NCI-H2081 (cell line): ENCODE measurements around the gene SCIN.
"Not testable (repeated sequence)": the region's sequence is repeated elsewhere in the genome, so short reads cannot be mapped to it uniquely, and the experiment has no call there.

Experiments used
- DNase-seq, 2 experiments: peaks; one replicate each; lab custom pipeline; 2025; lab: John Stamatoyannopoulos, UW

The SCIN gene

DNA sequence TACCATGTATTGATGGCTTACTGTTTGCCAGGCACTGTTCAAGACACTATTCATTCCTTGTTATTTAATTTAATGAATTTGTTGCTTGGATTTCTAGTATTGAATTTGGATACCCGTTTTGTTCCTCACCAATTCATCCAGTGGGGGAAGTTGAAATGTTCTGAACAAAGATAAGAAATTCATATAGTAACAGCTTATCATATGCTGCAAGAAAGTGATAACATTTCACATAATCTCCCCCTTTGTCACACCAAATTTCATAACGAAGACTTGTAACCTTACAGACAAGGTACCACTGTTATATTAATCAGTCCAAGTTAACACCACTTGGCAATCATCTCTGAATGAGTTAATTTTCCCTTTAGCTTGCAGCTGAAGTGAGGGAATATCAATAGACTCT is 42.1 kb downstream of the SCIN start:
- no peak for DNase-seq

DNA sequence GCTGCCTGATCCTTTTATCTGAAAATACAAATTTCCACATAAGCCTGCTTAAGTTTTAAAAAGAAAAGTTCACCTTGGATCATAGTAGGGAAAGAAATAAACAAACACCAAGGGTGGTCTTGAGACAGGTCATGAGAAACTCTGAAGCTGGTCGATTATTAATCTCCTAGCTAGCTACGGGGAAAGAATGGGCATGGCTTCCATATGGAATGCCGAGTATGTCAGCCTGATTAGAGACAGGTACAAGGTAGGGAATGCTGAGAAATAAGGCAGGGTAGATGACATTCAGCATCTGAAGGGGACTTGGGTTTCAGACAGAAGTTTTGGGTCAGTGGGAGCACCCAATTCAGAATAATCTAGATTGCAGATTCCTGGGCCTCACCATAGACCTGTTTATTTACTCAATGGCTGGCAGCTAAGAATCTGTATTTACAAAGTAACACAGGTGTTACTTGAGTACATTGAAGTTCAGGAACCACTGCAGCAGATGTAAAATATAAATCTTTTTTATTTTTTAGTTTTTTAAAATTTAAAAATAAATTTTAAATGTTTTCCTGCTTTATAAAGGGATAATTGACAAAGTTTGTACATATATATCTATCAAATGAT is 49.0 kb downstream of the SCIN start:
- no peak for DNase-seq

DNA sequence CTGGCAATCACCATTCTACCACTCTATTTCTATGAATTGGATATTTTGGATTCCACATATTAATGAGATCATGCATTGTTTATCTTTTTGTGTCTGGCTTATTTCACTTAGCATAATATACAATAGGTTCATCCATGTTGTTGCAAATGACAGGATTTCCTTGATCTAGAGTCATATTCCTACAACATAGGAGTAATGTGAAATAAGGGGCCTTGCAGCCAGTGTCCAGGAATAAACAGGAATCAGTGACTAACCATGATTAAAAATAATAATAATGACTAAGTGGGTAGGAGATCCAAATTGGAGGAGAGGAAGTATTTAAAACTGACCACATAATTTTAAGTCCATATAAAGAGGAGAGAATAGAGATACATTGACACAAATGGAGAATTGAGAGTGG is 49.9 kb downstream of the SCIN start:
- DNase-seq = no peak

DNA sequence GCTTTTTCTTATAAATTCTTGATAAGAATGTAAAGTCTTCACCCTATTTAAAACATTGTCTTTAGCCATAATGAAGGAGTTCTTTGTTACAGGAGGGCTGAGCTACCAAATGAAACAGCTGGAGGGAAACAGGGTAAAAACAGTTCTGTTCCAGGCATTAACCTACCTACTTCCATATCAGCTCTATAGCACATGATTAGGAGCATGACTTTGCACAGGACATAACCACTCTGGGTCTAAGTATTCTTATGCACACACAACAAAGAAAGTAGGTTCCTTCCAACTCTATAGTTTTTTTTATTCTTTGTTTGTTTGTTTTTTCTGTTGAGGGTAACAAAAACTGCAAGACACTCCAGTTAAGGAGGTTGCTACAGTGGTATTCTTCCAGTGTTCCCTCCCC is 52.7 kb downstream of the SCIN start:
- no peak for DNase-seq

DNA sequence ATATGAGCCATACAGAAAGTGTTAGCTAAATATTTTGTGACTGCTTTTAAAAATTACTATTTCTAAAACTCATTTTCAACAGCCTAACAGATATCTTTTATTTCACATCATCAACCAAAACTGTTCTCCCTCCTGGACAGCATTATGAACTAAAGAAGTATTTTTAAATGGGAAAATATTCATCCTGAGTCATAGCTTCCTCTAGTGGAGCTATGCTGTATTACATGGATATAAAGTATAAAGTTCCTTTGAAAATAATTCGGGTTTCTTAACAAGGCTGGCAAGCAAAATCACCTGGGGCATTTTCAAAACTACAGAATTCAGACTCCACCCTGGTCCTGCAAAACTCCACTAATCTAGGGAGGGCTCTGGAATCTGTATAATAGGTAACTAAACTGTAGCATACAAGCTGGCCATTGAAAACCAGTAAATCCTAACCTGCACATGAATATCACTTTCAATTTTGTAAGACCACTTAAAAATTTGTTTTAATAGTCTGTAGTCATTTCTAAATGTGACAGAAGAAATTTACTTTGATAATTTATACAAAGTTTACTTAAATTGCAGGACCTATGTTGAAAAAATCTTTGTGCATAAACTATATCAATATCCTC is 53.5 kb downstream of the SCIN start:
- DNase-seq = peak in 1 of 2 experiments; percentile 66

DNA sequence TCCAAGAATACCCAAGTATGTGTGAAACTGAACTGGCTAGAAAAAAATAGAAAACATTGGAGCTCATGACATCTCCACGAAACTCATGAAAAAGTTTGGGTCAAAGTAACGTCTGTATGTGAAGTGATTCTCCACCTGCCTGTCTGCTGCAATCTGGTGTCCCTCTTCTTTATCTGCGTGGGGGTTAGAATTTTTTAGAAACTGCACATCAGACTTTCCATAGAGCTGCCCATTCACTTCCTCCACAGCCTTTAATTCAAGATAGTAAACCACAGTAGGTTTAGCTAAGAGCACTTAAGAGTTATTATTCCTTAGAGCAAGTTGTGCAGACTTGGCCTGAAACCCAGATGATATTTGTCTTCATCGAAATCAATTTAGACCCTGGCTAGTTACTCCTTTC is 55.3 kb downstream of the SCIN start:
- no peak for DNase-seq

DNA sequence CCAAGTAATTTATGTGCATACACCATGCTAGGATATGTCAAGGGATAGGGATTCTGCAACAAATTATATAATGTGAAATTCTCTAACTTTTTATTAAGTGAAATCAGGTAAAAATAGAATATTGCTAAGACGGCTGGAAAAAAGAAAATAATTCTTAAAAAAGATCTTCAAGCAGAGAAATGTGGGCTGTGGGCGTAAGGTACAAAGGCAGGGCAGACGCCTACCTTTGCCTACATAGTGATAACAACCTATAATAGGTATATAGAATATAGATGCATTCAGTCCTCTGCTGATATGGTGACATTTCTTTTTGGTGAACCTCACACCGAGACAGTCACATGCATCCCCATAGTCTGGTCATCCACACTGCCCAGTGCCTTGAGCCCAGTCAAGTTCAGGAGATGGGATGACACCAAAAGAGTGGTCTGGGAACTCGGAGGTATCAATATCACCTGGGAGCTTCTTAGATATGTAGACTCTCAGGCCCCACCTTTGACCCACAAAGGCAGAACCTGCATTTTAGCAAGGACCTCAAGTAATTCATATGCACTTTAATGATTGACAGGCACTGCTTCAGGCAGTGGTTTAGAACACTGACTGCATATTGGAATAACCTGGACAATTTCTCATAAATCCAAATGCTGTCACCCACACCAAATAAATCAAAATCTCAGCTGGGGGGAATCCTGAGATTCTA is 59.4 kb downstream of the SCIN start:
- no peak for DNase-seq

DNA sequence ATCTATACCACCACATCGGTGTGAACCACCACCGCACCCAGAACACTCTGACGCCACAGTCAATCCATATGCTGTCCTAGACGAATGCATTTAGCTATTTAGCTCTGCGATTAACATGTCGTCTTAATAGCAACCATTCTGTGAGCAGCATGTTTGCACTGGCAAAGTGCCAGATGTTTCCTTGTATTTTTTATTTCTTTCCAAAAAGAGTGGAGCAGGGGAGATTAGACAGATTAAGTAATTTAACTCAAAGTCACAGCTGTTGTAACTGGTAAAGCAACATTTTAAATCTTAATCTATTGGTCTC is 59.9 kb downstream of the SCIN start:
- peak; percentile 54 to 90 for DNase-seq

DNA sequence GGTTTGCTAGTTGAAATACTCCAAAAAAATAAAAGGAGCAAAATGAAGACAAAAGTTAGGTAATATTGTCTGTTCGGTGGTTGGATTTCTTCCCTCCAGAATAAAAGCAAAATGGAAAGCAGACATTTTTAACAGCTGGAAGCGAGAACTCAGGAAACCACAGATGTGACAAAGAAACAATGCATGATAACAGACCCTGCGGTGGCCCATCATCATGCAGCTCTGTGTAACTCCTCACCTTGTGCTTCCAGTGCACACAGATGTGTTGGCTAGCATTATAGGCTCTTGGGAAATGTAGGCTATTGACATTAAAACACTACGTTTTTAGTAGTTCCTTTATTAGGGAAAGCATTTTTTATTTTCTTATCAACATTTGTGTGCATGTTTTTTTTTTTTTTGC is 63.1 kb downstream of the SCIN start:
- no peak for DNase-seq

DNA sequence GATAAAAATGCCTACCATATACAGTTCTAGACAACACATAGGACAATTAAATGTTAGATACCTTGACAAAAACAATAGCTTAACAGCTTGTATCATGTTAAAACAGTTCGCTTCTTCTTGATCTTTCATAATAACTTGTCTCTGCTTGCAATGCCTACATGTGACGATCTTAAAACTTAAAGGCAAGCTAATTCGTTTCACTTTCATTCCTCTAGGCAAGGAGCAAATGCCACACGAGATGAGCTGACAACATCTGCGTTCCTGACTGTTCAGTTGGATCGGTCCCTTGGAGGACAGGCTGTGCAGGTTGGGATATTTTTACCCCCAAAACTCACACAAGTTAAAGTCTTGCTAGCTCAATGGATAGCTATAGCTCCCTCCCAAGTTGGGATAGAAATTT is 65.3 kb downstream of the SCIN start:
- DNase-seq = no peak

DNA sequence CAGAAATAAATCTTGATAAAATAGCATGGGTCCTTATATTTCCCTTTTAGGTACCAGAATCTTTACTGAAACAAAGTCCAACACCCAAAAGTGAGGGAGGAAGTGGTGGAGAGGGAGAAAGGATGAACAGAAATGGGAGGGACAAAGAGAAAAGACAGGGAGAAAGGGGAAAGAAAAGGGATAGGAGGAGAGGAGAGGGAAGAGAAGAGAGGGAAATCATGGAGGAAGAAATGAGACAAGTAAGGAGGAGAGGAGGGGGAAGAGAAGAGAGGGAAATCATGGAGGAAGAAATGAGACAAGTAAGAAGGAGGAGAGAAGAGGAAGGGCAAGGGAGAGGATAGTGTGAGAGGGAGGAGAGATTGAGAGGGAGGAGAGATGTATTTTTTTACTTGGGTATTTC is 66.8 kb downstream of the SCIN start:
- DNase-seq = no peak

DNA sequence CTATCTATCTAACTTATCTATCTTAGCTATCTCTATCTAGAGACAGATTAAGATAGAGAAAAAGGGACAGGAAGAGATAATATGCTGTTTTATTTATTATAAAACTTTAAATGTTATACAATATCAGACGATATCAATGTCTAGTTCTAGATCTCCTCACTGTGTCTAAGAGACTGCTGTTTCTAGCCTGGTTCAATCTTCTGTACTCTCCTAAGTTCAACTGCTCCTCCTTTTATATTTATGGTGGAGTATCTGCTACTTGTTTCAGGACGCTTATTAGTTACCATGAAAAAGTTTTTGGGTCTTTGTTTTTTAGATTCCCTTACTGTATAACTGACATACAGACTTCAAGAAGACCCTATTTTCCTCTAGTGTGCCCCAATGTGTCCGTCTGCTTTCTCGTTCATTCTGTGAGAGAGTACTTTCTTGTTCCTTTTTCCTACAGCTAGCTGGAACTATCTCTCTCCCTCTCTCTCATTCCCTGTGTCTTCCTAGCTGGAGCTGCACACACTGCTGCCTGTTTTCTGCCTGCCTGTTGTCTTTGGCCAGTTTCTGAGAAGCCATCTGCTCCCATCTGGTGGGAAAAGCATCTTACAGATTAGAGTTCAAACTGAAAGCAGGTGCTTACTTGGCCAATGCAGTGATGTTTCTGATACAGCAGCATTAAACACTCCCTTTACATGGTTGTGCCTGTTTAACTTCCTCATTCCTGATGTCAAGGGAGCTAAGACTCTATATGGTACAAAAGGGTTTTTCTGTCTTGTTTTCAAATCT is 67.5 kb downstream of the SCIN start:
- no peak for DNase-seq

DNA sequence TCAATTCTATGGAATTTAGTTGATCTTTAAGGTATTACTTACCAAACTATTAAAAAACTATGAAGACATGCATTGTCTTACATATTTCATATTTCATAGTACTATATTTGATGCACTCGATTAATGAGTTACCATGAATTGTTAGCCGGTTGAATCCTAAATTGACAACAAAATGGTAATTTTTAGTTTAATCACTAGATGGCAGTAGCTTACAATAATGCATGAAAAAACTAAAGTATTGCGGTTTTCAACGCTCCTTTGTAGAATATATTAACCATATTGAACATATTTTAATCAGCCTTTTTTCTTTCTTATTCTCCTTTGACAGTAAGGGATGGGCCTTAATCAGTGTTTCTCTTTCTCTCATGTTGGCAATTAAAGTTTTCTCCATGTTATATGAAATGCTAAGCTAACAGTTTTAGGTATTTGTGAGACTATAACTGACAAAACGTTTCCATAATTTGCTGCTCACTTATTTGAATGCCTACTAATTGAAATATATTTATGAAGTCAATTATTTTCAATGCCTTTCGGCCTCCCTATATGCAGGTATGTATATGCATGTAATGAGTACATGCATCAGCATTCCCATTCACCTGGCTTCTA is 68.4 kb downstream of the SCIN start:
- peak; percentile 28 to 46 for DNase-seq

DNA sequence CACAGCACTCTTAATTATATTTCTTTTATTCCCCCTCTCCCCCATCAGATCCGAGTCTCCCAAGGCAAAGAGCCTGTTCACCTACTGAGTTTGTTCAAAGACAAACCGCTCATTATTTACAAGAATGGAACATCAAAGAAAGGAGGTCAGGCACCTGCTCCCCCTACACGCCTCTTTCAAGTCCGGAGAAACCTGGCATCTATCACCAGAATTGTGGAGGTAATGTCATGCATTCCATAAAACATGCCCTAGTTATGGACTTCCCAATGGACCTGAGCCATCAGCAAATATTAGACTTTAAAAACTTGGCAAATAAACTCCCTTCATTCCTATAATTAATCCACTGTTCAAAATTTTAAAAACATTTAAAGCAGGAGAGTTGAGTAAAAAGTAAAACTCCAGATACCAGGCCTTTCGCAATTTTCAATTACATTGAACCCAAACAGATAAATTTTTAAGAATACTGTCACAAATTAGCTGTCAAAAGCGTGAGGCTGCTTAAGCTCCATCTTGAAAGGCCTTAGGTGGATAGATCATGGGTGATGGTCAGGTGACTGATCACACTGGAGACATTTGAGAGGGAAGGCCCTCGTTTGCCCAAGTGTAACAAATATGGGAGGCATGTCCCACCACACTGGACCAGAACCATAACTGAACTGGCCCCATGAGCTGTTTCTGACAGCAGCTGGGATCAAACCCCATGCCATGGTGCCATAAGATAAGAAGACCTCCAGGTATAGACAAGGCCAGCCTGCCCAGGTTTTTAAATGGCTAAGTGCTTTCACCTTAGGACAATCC is 70.0 kb downstream of the SCIN start:
- no peak for DNase-seq

DNA sequence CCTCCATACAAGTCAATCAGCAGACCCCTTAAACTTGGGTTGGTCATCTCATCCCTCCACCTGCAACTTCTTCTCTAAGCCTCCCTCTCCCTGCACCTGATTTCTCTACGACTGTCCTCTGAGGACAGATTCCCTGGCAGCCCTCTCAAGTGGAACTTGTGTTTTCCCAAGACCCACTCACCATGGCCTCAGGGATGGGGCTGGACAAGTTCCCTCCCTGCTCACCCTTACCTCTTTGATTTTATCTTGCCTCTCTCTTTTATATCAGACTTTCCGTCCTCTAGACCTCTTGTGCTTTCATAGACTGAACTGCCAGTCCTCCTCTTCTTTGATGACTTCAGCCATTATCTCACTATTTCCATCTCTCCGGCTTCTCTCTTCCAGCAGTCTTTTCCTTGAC is 70.7 kb downstream of the SCIN start:
- no peak for DNase-seq

DNA sequence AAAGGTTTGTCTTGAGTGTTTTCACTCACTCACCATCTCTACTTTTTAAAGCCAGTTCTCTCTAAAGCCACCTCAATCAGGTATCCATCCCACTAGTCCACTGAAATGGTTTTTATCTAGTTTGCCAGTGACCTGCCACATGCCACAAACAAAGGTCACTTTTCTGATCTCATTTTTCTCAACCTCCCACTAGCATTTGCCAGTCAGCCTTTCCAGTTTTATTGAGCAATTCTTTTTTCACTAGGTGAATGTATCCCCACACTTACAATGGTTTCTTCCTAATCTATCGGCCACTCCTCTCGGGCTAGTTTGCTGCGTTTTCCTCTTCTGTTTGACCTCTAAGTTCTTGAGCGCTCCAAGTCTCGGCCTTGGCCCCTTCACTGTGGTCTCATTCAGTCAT is 72.0 kb downstream of the SCIN start:
- DNase-seq = no peak

DNA sequence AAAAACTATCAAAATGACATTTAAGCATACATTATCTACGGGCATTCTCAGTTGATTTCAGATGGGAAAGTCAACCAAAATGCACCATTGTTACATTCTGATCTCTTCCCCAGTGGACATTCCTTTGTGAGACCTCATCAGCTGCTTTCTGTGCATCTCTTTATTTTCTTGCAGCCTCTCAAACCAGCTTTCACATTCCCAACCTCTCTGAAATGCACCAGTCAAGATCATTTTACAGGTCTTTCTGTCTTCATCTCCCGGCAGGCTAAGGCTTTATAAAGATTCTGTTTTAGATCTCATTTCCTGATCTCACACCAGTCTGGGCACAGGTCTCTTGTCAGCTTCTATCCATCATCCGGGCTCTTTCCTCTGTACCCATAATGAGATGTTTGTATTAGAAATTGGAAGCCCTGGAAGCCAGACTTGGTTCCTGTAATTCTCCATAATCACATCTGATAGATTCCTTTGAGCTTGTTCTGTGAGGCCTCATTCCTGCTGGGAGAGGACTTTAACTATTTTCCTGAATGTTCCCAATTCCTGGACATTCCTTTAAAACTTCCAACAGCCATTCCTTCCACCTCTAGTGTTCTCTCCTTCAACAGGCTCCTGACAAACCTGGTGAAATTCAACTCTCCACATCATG is 72.6 kb downstream of the SCIN start:
- no peak for DNase-seq

DNA sequence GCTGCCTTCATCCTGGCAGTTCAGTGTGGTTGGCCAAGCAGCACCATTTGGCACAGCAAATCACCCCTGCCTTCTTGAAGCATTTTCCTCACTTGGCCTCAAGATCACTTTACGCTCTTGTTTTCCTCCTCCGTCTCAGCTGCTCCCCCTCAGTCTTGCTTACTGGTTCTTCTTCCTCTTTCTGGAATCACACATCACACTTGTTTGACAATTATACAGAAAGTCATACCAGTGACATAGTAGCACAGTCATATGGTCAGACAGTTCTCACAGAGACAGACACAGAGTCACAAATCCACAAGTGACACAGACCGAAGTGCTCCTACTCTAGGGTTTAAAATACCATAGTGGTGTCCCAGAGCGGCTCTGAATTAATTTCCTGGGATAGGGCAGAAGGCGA is 73.1 kb downstream of the SCIN start:
- DNase-seq = no peak

DNA sequence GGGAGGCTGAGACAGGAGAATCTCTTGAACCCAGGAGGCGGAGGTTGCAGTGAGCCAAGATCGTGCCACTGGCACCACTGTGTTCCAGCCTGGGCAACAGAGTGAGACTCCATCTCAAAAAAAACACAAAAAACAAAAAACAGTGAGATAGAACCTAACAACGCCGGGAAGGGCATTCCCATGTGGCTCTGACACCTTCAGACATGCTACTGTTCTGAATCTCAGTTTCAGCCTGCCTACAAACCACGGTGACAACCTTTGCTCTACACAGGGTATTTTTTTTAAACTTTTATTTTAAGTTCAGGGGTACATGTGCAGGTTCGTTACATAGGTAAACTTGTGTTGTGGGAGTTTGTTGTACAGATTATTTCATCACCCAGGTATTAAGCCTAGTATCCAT is 74.7 kb downstream of the SCIN start:
- not testable (repeated sequence) for DNase-seq

DNA sequence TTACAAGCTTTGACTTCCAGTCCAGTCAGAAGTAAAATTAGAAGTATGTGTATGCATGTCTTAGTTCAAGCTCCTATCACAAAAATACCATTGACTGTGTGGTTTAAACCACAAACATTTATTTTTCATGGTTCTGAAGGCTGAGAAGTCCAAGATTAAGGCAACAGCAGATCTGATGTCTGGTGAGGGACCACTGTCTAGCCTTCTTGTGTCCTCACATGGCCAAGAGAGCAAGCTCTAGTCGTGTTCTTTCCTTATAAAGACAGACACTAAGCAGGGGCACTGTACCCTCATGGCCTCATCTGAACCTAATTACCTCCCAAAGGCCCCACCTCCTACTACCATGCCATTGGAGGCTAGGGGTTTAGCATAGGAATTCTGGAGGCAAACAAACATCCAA is 75.6 kb downstream of the SCIN start:
- no peak for DNase-seq
